Brain pericyte (primary cell): ENCODE results near the gene QSOX2.

ENCODE experiments used
- DNase-seq: peaks from one replicate; pipeline ENCODE4 v3.0.0-alpha.2; 2012; ENCODE audit warnings: low read depth, low spot score

The QSOX2 gene

DNA sequence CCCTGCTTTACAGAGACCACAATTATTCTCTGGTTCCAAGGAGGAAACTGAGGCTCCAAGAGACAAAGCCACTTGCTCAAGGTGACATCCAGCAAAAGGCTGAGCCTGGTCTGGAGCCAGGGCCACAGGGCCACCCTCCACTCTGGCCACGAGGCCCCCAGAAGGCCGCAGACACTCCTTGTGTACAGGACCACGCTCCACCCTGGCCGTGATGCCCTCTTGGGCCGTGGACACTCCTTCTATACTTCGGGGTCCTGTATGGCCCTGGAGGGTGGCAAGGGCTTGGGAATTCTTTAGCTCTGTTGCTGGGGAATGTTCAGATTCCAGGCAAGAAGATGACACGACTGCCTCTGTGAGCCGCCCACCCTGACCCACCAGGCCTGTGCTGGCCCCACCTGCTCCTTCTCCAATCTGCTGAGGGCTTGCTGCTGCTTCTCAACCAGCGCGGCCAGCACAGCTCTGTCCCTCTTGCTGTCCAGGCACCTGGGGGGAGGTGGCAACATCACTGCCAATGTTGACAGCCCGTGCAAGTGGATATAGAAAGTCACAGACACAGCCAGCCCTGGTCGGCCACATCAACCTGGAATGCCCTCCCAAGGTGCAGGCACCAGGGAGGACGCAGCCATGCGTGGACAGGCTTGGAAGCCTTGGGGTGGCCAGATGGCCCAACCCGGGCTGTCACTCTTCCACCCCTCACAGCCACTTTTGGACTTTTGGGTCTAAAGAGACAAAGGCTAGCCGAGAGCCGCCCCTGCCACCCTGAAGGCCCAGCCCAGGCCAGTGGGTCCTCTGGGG lies 20.1 kb upstream of the QSOX2 start:
- DNase-seq, result no peak

DNA sequence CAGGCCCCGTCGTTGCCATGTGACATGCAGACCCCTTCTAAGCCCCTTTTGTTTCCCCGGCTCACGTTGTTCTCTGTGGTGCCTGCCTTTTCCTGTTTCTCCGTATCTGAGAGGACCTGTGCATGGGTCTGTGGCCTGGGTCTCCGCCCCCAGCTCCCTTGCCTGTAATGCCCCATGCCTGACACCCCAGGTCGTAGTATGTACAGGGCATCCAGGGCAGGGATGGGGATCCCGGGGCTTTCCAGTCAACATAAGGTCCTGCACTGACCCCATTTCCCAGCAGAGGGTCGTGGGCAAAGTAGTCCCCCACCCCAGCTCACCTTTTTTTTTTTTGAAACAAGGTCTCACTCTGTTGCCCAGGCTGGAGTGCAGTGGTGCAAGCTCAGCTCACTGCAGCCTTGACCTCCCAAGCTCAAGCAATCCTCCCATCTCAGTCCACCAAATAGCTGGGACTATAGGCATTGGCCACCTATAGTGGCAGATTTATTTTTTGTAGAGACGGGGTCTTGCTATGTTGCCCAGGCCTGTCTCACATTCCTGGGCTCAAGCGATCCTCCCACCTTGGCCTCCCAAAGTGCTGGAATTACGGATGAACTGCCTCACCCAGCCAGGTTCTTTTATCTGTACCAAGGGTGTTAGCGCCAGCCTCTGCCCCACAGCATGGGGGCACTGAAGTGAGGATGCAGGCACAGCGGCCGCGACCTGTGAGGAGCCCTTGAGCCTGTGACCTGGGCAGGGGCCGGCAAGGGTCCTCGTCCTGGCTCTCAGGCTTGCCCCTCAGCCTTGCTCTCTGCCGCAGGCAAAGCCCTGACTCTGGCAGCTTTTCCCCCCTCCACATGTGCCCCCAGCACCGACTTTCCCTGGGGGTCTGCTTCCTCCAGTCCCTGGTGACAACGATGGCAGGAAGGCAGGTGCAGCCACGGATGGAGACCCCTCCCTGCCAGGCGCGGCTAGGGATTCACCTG lies 19.1 kb upstream of the QSOX2 start:
- no peak for DNase-seq

DNA sequence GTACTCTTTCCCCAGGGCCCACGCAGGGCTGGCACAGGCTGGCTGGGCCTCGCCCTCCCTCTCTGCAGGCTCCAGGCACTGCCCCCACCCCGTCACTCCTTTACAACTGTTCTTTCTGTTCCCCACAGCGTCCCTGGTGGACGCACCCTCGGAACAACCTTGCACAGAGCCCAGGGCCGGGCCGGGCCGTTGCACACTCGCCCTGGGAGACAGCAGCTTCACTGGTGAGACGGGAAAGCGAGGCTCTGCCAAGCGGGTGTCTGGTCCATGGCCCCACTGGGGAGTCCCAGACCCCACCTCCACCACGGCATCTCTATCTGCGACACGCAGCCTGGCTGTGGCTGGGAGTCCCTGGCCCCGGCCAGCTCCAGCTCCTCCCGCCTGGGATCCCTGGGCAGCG lies 18.4 kb upstream of the QSOX2 start:
- DNase-seq, result no peak

DNA sequence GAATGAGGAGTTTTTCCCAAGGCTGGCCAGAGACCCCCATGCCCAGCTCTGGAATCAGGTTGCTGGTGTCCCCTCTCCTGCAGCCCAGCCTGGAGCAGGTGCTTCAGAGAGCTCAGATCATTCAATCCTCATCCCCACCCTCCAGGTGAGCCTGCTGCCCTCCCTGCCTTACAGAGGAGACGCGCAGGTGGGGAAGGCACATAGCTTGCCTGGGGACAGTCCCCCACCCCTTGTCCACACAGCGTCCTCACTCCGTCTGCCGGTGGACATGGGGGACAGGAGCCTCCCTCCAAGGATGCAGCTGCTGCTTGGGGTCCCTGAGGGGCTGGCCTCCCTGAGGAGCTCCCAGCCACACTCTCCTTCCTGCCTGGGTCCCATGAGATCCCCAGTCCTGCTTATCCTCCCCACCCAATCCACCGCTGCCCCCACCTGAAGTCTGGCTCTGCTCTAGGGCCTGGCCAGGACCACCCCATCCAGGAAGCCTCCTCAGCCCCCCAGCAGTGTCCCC lies 17.1 kb upstream of the QSOX2 start:
- no peak for DNase-seq

DNA sequence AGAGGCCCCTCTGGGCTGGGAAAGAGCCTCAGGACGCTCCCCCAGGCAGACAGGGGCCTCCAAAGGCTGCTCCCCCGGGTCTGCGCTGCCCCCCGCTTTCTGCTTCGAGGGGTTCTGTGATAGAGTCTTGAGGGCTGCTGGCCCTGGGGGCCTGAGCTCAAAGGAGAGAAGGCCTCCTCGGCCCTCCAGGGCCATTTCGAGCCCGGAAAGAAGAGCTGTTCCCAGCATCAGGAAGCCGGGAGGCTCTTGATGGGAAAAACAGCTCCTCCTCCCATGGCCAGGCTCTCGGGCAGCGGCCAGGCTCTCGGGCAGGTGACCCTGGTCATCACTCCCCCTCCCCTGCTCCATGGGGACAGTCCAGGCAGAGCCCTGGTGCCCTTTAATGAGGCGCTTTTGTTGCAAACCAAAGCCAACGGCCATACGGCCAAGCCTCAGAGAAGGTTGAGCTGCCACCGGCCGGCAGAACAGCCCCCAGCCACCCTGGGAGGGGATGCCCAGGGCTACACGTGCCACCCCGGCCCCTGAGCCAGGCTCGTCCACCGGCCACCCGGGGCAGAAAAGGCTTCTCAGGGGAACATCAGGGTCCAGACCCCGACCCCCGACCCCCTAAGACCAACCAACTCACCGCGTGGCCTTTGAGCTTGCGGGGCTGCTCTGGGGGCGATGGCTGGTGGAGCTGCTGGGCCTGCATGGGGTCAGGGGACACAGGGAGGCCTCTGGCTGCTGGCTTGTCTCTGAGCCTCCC lies 16.2 kb upstream of the QSOX2 start:
- no peak for DNase-seq

DNA sequence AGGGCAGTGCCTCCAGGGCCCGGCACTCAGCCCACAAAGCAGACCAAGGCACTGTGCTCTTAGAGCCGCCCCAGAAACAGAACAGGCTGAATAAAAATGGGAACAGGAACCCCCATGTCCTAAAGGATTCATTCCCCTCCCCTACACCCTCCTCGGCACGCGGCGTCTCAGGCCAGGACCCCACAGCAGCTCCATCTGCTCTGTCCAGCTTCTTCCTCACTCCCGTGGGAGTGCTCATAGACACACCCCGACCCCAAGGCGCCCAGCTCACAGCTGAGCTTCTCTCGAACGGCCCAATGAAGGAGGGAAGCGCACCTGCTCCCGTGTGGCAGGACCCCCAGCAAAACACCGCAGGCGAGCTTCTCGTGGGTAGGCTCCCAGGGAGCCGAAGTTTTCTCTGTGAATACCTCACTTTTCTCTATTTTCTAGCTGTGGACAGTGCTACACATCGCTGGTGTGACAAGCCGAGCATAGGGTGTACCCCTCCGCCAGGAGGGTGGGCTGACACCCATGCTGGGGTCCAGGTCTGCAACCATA lies 15.4 kb upstream of the QSOX2 start:
- no peak for DNase-seq

DNA sequence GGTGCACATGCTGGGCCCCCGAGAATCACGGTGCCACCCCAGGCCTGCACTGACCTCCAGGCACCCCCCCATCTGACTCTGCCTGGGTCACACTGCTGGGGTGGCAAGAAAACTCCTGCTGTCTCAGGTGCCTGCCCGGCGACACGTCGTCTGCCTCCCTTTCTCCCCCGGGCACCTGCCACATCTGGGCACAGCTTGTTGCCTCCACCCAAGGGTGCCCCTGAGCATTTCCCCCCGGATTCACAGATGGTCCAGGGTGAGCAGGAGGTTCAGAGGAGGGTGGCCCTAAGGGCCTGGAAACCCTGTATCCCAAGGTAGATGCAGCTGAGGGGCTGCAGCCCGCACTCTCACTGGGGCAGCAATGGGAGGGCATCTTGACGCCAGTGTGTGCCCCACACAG lies 14.9 kb upstream of the QSOX2 start:
- no peak for DNase-seq

DNA sequence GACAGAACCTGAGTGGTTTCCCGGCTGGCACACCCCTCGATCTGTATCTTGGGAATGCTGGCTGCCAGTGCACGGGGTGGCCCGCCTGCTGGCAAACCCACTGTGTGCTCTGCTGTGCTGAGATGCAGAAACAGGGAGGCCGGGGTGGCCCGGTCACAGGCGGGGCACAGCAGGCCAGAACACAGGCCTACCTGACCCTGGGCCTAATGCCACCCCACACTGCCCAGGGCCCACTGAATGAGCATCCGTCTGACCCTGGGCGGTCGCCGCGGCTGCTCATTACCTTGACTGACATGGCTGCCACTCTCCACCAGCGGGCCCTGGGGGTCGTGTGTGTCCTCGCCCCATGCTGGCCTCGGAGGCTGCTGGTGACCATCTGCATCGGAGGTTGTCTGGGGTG lies 14.2 kb upstream of the QSOX2 start:
- no peak for DNase-seq

DNA sequence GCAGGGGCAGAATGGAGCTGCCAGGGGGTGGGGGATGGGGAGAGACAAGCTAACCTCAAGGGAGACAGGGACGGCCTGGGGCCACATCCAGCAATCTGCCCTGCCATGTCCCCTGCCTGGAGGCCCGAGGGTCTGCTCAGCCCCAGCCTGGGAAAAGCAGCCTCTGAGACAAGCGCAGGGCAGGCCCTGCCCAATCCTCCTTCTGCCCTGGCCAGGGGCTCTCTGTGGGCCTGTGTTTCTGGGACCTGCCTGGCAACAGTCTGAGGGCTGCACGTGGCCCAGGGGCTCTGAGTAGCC lies 13.9 kb upstream of the QSOX2 start:
- no peak for DNase-seq

DNA sequence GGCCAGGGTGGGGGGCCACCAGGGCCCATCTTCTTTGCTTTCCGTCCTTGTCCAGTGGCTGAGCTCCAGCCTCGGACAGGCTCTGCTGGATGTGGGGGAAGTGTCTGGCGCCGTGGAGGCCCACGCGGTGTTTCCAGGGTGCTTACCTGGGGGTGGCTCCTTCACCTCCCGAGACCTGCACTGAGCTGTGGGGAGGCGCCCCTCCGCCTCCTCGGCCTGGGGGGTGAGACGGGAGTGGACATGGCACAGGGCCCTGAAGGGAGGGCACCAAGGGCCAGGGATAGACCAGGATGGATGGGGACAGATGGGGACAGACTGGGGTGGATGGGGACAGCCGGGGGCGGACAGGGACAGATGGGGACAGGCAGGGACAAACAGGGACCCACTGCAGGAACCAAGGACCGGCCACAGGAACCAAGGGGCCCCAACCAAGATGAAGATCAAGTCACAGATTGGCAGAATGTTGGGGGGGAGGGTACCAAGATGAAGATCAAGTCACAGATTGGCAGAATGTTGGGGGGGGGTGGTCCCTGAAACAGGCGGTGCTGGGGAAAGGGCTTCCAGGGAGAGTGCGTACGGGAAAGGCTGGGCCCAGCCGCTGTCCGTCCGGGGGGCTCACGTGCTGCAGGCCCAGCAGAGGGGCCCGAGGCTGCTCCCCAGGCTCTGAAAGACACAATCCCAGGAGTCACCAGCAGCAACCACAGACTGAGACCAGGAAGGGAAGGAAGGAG lies 13.3 kb upstream of the QSOX2 start:
- DNase-seq, result no peak

DNA sequence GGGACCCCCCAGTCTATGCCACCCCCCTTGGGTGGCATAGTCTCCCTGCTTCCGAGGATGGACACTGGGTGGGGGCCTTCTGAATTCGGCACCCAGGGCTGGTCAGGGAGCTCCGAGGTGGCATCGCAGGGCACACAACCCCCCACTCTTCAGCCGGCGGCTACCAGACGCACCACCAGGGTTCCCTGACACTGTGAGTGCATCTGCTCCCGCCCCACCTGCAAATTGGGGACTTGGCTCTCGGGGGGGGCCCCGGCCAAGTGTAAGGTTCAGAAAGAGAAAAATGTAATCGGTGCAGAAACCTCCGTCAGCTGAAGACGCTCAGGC lies 12.7 kb upstream of the QSOX2 start:
- DNase-seq, result no peak

DNA sequence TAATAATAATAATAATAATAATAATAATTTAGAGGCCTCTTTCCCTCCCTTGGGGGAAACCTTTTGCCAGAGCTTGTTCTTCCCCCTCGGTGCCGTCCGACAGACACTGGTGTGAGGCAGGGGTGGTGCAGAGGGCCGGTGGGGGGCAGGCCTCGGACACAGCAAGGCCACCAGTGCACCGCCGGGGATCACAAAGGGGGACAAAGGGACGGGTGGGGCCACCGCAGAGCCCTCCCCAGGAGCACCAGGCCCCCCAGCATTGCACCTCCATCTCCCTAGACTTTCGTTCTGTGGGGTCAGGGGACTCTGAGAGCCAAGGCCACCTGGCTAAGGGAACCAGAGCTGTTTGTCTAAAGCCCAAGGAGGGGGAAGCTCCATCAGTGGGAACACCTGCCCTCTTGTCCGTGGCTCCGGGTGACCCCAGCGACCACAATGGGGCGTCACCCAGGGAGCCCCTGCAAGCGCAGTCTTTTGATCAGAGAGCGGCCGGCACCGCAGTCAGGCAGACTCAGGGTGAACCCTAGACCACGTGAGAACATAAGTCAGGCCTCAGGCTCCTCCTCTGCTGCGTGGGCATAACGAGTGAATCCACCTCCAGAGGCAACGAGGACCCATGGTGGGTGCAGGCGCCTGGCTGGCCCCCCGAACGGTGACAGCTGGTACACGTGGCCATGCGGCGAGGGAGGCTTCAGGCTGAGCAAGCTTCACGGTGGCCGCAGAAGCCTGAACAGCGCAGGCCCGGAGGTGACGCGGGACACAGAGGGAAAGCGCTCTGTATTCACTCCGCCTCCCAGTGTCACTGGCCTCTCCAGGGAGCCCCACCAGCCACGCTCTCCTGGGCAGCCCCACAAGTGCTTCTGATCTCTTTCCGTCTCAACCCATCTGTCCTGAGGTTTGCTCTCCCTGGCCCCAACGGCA lies 12.0 kb upstream of the QSOX2 start:
- no peak for DNase-seq

DNA sequence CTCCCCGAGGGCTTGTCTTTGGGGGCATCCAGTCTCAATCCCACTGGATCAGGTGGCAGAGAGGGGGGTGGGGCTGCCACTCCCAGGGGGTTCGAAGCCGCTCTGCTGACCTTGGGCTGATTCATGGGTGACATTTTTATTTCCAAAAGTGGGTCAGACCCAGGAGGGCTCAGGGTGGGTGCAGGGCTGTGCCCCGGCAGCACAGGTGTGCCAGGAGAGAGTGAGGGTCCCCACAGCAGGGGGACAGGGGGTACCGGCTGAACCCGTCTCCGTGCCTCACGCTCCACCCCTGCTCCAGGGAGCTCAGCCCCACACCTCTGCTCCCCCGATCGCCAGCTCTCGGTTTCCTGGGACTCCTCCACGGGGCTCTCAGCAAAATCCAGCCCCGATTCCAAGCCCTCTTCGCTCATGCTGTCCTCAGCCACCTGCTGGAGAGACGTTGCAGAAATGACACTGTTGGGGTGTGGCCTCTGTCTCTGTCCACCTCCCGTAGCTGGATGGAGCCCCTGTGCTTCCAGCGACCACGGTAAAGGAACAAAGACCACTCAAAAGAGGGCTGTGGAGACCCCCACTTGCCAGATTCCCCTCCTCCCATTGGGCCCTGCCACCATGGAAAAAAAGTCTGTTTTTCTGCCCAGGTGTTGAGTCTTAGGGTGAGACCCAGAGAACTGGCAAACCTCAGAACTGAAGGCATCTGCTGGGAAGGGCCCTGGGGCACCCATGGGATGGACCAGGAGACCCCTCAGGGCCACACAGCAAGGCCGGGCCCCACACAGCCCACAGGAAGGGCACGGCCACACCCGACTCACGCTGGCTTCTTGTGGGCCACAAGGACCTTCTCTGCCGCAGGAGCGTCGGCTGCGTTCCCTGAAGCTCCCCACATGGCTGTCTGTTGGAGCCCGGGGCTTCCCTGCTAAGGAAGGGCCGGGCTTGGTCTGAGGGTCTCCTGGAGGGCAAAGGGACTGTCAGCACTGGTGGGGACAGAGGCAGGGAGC lies 10.6 kb upstream of the QSOX2 start:
- DNase-seq, result no peak

DNA sequence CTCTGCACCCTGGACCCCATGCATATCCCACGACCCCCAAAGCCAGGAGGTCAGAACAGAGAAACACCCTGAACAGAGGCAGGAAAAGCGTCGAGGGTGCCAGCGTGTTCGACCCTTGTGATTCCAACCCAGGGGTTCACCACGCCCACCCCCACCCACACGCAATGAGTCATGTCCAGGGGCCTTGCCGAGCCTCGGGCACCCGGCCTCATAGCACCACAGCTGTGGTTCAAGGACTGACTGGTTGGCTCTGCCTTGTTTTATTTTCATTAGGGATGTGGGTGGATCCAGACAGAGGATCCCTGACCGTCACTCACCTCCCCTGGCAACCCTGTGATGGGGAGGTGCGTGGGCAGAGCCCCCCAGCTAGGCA lies 9.5 kb upstream of the QSOX2 start:
- DNase-seq, result no peak

DNA sequence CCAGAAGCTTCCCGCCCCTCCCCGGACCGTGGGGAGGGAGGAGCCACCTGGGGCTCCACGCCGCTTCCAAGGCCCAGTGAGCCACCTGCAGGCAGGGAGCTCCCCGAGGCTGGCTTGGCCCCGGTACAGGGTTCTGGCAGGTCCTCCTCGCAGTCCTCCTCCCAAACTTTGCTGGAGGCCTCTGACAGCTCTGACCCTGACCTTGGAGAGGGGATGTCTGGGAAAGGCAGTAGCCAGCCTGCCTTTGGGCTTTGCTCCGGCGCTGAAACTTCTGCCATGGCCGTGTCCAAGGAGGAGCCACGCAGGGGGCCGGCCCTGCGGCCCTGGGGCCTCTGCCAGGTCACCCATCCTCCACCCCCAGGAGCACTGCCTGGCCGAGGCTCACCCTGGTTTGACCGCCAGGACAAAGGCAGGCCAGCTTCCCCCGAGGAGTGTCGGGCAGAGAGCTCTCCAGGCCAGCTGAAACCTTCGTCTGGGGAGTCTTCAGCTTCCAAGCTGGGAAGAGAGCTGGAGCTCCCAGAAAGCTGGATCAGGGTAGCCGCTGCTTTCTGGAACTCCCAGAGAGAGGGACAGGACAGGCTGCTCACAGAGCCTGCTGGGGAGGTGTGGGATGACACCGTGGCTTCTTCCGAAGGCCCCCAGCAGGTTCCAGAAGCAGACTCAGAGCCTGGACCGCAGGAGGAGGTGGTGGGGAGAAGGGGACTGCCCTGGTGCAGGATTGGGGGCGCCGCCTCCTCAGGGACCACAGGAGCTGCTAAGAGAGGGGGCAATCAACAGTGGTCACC lies 9.0 kb upstream of the QSOX2 start:
- DNase-seq, result no peak

DNA sequence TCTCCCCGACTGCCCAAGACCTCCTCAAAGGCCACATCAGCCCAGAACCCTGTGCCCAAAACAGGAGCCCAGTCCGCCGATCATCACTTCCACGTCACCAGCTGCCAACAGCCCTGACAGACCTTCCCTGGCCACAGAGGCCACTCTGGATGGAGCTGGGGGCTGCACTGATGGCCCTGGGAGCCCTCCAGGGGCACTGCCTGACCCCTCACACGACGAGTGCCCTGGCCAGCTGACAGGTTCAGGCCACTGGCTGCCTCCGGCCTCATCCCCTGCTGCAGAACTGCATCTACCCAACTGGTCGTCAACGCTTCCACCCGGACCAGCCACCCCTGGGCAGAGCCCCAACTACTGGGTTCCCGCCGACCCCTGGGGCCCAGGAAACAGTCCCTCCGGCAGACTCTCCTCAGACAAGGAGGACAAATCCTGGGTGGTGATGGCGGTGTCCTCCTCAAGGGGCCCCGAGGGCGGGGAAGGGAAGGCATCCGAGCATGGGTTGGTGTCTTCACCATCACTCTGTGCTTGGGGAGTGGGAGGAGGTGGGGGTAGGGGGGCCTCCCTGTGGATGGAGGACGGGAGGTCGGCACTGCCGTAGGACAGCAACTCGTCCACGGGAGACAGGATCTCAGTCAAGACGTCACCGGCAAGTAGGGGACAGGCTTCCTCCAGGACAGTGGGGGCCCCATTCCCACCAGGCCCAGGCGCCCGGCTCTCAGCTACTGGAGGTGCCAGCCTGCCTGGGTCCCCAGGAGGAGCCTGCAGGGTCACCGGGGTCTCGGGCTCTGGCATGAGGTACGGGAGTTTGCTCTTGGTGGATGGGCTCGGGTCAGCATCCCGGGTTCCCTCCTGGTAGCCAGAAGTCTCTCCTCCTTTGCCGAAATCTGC lies 7.9 kb upstream of the QSOX2 start:
- DNase-seq, result no peak

DNA sequence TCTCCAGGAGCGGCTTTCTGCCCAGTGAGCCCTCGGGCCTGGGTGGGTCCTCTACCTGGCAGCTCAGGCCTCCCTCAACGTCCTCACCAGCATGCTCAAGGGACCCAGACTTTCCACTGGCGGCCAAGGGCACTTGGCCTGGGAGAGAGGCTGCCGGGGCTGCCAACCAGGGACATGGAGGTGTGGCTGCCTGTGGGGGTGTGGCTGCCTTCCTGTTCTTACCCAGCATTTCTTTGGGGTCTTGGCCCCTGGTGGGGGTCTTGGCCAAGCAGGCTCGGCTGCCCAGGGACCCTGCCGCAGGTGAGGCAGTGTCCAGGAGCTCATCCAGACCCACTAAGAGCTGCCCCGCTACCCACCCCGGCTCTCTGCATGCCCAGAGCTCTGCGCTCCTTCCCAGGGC lies 7.2 kb upstream of the QSOX2 start:
- DNase-seq, result no peak
